ENCODE measurements around the gene SPECC1.

DNA sequence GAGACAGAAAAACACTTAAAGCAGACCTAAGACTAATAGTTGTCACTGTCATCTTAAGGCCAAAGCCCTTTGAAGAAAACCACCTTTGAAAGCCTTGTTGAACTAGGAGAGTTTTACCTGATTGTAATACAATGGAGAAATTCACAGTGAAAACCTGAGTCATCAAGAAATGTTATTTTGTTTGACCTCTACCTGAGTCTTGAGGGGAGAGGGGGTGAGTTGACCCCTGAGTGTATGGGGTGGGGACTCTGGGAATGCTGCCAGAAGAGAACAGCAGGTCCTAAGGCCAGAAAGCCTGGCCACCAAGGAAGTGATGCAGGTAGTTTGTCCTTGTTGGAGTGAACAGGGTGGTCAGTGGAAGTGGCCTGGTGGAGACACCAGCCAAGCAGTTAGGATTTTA lies 204.3 kb downstream of the SPECC1 start:
- TF ChIP-seq, protein P1, sequence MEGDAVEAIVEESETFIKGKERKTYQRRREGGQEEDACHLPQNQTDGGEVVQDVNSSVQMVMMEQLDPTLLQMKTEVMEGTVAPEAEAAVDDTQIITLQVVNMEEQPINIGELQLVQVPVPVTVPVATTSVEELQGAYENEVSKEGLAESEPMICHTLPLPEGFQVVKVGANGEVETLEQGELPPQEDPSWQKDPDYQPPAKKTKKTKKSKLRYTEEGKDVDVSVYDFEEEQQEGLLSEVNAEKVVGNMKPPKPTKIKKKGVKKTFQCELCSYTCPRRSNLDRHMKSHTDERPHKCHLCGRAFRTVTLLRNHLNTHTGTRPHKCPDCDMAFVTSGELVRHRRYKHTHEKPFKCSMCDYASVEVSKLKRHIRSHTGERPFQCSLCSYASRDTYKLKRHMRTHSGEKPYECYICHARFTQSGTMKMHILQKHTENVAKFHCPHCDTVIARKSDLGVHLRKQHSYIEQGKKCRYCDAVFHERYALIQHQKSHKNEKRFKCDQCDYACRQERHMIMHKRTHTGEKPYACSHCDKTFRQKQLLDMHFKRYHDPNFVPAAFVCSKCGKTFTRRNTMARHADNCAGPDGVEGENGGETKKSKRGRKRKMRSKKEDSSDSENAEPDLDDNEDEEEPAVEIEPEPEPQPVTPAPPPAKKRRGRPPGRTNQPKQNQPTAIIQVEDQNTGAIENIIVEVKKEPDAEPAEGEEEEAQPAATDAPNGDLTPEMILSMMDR (conservative IDR thresholded peaks at IDR 0.05; ENCODE audit: low read depth, low read length), result no peak
- TF ChIP-seq EZH2phosphoT487 (IDR thresholded peaks at IDR 0.05; ENCODE audit: borderline replicate concordance, low read length) (no peak), EZH2 (IDR thresholded peaks at IDR 0.05; ENCODE audit: low read length, unreplicated experiment) (no peak)

Measured in PC-3 (cell line).